Measurements from ENCODE around the gene ANKRA2. TPM values are rescaled to one million over a fixed set of nuclear protein-coding genes. Genes with fewer than 3 reads are reported as not detected.

ANKRA2 gene
- total and polyA plus RNA-seq, 9 of the 15 experiments (the other 6 are each of a cell fraction or from before 2014, with no cell fraction given): 7.9 to 28.7 (median 12.8) TPM

DNA sequence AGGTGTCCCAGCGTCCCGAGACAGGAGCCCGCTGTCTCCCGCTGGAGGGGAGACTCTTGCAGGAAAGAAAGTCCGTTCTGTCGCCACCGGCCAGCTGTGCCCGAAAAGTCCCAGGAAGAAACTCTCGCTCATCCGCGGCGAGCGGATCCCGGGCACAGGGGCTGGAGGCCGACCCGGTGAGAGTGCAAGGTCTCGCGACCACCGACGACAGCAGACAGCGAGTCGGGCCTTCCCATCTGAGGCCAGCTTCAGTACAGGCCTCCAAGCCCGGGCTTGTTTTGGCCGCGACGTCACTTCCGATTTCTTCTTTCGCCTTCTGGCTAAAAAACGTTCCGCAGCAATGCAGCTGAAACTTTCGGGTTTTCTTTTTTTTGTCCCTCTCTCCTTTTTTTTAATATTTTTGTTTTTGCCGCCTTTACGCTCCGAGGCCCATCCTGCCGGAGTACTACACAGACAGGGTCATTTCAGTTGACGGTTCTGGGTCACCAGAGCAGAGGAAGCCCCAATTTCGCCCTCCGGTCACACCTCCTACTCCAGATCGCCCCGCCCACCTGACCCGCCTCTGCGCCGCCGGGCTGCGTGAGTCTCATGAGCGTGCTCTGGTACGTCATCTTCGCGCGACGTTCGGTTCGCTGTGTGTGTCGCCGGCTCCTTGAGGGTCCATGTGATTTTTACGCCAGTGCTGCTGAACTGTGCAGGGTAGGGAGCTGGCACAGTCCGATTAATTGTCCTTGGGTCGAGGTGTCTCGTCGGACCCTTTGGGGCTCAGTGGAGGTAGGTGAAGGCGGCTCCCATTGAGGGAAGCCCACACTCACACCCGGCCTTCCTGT, at the start of gene ANKRA2, which contains the start of gene UTP15 (continued):
- no peak for TF ChIP-seq TEAD4 (IDR thresholded peaks at IDR 0.05; ENCODE audit: low read length)
- peak; percentile 24; the same call in 1 of the 2 replicates for TF ChIP-seq TEAD4 (CRISPR knock-in tag; IDR thresholded peaks at IDR 0.05; ENCODE audit: borderline replicate concordance)
- TF ChIP-seq RBBP5 (IDR thresholded peaks at IDR 0.05; ENCODE audit: borderline replicate concordance, insufficient read depth, low read length, poor library complexity, severe bottlenecking): peak; percentile 90
- TF ChIP-seq RAD51 (IDR thresholded peaks at IDR 0.05; ENCODE audit: borderline replicate concordance, low read depth): peak; percentile 60; the same call in 1 of the 2 replicates
- 0 out of 2 replicates have a peak, but pooled peaks have one; percentile 46 for TF ChIP-seq SMAD3 (CRISPR knock-in tag; conservative IDR thresholded peaks at IDR 0.05)
- peak; percentile 91 for TF ChIP-seq C11orf30 (IDR thresholded peaks at IDR 0.05; ENCODE audit: low read depth)
- TF ChIP-seq POLR2B (IDR thresholded peaks at IDR 0.05; ENCODE audit: low read depth, partially characterized antibody): peak; percentile 62
- TF ChIP-seq, protein P1, sequence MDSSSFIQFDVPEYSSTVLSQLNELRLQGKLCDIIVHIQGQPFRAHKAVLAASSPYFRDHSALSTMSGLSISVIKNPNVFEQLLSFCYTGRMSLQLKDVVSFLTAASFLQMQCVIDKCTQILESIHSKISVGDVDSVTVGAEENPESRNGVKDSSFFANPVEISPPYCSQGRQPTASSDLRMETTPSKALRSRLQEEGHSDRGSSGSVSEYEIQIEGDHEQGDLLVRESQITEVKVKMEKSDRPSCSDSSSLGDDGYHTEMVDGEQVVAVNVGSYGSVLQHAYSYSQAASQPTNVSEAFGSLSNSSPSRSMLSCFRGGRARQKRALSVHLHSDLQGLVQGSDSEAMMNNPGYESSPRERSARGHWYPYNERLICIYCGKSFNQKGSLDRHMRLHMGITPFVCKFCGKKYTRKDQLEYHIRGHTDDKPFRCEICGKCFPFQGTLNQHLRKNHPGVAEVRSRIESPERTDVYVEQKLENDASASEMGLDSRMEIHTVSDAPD (CRISPR knock-in tag; IDR thresholded peaks at IDR 0.05): no peak
- 0 out of 2 replicates have a peak, but pooled peaks have one; percentile 13 for TF ChIP-seq SMC3 (conservative IDR thresholded peaks at IDR 0.05; ENCODE audit: insufficient read depth, low read depth, low read length)
- peak; percentile 79 for TF ChIP-seq ATF7 (IDR thresholded peaks at IDR 0.05)
- TF ChIP-seq ARID1B (IDR thresholded peaks at IDR 0.05): peak; percentile 12
- TF ChIP-seq, protein P2, sequence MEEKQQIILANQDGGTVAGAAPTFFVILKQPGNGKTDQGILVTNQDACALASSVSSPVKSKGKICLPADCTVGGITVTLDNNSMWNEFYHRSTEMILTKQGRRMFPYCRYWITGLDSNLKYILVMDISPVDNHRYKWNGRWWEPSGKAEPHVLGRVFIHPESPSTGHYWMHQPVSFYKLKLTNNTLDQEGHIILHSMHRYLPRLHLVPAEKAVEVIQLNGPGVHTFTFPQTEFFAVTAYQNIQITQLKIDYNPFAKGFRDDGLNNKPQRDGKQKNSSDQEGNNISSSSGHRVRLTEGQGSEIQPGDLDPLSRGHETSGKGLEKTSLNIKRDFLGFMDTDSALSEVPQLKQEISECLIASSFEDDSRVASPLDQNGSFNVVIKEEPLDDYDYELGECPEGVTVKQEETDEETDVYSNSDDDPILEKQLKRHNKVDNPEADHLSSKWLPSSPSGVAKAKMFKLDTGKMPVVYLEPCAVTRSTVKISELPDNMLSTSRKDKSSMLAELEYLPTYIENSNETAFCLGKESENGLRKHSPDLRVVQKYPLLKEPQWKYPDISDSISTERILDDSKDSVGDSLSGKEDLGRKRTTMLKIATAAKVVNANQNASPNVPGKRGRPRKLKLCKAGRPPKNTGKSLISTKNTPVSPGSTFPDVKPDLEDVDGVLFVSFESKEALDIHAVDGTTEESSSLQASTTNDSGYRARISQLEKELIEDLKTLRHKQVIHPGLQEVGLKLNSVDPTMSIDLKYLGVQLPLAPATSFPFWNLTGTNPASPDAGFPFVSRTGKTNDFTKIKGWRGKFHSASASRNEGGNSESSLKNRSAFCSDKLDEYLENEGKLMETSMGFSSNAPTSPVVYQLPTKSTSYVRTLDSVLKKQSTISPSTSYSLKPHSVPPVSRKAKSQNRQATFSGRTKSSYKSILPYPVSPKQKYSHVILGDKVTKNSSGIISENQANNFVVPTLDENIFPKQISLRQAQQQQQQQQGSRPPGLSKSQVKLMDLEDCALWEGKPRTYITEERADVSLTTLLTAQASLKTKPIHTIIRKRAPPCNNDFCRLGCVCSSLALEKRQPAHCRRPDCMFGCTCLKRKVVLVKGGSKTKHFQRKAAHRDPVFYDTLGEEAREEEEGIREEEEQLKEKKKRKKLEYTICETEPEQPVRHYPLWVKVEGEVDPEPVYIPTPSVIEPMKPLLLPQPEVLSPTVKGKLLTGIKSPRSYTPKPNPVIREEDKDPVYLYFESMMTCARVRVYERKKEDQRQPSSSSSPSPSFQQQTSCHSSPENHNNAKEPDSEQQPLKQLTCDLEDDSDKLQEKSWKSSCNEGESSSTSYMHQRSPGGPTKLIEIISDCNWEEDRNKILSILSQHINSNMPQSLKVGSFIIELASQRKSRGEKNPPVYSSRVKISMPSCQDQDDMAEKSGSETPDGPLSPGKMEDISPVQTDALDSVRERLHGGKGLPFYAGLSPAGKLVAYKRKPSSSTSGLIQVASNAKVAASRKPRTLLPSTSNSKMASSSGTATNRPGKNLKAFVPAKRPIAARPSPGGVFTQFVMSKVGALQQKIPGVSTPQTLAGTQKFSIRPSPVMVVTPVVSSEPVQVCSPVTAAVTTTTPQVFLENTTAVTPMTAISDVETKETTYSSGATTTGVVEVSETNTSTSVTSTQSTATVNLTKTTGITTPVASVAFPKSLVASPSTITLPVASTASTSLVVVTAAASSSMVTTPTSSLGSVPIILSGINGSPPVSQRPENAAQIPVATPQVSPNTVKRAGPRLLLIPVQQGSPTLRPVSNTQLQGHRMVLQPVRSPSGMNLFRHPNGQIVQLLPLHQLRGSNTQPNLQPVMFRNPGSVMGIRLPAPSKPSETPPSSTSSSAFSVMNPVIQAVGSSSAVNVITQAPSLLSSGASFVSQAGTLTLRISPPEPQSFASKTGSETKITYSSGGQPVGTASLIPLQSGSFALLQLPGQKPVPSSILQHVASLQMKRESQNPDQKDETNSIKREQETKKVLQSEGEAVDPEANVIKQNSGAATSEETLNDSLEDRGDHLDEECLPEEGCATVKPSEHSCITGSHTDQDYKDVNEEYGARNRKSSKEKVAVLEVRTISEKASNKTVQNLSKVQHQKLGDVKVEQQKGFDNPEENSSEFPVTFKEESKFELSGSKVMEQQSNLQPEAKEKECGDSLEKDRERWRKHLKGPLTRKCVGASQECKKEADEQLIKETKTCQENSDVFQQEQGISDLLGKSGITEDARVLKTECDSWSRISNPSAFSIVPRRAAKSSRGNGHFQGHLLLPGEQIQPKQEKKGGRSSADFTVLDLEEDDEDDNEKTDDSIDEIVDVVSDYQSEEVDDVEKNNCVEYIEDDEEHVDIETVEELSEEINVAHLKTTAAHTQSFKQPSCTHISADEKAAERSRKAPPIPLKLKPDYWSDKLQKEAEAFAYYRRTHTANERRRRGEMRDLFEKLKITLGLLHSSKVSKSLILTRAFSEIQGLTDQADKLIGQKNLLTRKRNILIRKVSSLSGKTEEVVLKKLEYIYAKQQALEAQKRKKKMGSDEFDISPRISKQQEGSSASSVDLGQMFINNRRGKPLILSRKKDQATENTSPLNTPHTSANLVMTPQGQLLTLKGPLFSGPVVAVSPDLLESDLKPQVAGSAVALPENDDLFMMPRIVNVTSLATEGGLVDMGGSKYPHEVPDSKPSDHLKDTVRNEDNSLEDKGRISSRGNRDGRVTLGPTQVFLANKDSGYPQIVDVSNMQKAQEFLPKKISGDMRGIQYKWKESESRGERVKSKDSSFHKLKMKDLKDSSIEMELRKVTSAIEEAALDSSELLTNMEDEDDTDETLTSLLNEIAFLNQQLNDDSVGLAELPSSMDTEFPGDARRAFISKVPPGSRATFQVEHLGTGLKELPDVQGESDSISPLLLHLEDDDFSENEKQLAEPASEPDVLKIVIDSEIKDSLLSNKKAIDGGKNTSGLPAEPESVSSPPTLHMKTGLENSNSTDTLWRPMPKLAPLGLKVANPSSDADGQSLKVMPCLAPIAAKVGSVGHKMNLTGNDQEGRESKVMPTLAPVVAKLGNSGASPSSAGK (IDR thresholded peaks at IDR 0.05): no peak; the same call in 1 of the 2 replicates
- peak; percentile 19; the same call in 1 of the 2 replicates for TF ChIP-seq ZKSCAN1 (IDR thresholded peaks at IDR 0.05; ENCODE audit: low read depth, low read length)
- peak; percentile 12 for TF ChIP-seq CHD1 (IDR thresholded peaks at IDR 0.05; ENCODE audit: low read length)
